ENCODE measurements around the gene GDPD2.

GDPD2 gene

GRCh38 chrX:70456256-70456655 lies 33.1 kb downstream of the GDPD2 start:
- TF ChIP-seq POLR2AphosphoS5 (IDR thresholded peaks at IDR 0.05; ENCODE audit: low read depth, low read length) (no peak), FOXP2 (optimal IDR thresholded peaks at IDR 0.05; ENCODE audit: borderline replicate concordance, extremely low read depth, extremely low read length, insufficient read depth) (no peak), TAF1 (IDR thresholded peaks at IDR 0.05; ENCODE audit: borderline replicate concordance, insufficient read depth, low read length) (no peak)
- TF ChIP-seq, protein P1, sequence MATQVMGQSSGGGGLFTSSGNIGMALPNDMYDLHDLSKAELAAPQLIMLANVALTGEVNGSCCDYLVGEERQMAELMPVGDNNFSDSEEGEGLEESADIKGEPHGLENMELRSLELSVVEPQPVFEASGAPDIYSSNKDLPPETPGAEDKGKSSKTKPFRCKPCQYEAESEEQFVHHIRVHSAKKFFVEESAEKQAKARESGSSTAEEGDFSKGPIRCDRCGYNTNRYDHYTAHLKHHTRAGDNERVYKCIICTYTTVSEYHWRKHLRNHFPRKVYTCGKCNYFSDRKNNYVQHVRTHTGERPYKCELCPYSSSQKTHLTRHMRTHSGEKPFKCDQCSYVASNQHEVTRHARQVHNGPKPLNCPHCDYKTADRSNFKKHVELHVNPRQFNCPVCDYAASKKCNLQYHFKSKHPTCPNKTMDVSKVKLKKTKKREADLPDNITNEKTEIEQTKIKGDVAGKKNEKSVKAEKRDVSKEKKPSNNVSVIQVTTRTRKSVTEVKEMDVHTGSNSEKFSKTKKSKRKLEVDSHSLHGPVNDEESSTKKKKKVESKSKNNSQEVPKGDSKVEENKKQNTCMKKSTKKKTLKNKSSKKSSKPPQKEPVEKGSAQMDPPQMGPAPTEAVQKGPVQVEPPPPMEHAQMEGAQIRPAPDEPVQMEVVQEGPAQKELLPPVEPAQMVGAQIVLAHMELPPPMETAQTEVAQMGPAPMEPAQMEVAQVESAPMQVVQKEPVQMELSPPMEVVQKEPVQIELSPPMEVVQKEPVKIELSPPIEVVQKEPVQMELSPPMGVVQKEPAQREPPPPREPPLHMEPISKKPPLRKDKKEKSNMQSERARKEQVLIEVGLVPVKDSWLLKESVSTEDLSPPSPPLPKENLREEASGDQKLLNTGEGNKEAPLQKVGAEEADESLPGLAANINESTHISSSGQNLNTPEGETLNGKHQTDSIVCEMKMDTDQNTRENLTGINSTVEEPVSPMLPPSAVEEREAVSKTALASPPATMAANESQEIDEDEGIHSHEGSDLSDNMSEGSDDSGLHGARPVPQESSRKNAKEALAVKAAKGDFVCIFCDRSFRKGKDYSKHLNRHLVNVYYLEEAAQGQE (IDR thresholded peaks at IDR 0.05; ENCODE audit: insufficient read depth in 1 of 2, low read depth in 2 of 2, low read length in 2 of 2), result no peak

- no peak for TF ChIP-seq POLR2AphosphoS5 (IDR thresholded peaks at IDR 0.05; ENCODE audit: low read depth, low read length)
- no peak for TF ChIP-seq TAF1 (IDR thresholded peaks at IDR 0.05; ENCODE audit: borderline replicate concordance, insufficient read depth, low read length)
- no peak for TF ChIP-seq SIN3A (IDR thresholded peaks at IDR 0.05; ENCODE audit: borderline replicate concordance, insufficient read depth, low read length)
- TF ChIP-seq FOXP2 (optimal IDR thresholded peaks at IDR 0.05; ENCODE audit: borderline replicate concordance, extremely low read depth, extremely low read length, insufficient read depth), result no peak
- TF ChIP-seq, protein P1 (IDR thresholded peaks at IDR 0.05; ENCODE audit: insufficient read depth in 1 of 2, low read depth in 2 of 2, low read length in 2 of 2), result no peak
These were observed 37.9 kb downstream of the GDPD2 start for GRCh38 chrX:70461026-70461425.

DNA sequence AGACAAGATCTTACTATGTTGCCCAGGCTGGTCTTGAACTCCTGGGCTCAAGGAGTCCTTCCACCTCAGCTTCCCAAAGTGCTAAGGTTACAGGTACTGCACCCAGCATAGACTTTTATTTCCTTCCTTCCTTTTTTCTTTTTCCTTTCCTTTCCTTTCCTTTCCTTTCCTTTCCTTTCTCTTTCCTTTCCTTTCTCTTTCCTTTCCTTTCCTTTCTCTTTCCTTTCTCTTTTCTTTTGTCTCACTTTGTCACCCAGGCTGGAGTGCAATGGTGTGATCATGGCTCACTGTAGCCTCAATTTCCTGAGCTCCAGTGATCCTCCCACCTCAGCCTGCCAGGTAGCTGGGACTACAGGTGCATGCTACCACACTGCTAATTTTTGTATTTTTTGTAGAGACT lies 40.9 kb downstream of the GDPD2 start:
- TF ChIP-seq SIN3A (IDR thresholded peaks at IDR 0.05; ENCODE audit: borderline replicate concordance, insufficient read depth, low read length) (no peak), TAF1 (IDR thresholded peaks at IDR 0.05; ENCODE audit: borderline replicate concordance, insufficient read depth, low read length) (no peak), POLR2AphosphoS5 (IDR thresholded peaks at IDR 0.05; ENCODE audit: low read depth, low read length) (no peak), FOXP2 (optimal IDR thresholded peaks at IDR 0.05; ENCODE audit: borderline replicate concordance, extremely low read depth, extremely low read length, insufficient read depth) (no peak)
- TF ChIP-seq, protein P1 (IDR thresholded peaks at IDR 0.05; ENCODE audit: insufficient read depth in 1 of 2, low read depth in 2 of 2, low read length in 2 of 2), result no peak

GRCh38 chrX:70466968-70467367 lies 43.9 kb downstream of the GDPD2 start:
- TF ChIP-seq FOXP2 (optimal IDR thresholded peaks at IDR 0.05; ENCODE audit: borderline replicate concordance, extremely low read depth, extremely low read length, insufficient read depth) (no peak), TAF1 (IDR thresholded peaks at IDR 0.05; ENCODE audit: borderline replicate concordance, insufficient read depth, low read length) (no peak), SIN3A (IDR thresholded peaks at IDR 0.05; ENCODE audit: borderline replicate concordance, insufficient read depth, low read length) (no peak), POLR2AphosphoS5 (IDR thresholded peaks at IDR 0.05; ENCODE audit: low read depth, low read length) (no peak)
- TF ChIP-seq, protein P1 (IDR thresholded peaks at IDR 0.05; ENCODE audit: insufficient read depth in 1 of 2, low read depth in 2 of 2, low read length in 2 of 2), result no peak

GRCh38 chrX:70468709-70469108 lies 45.6 kb downstream of the GDPD2 start:
- no peak for TF ChIP-seq FOXP2 (optimal IDR thresholded peaks at IDR 0.05; ENCODE audit: borderline replicate concordance, extremely low read depth, extremely low read length, insufficient read depth)
- no peak for TF ChIP-seq POLR2AphosphoS5 (IDR thresholded peaks at IDR 0.05; ENCODE audit: low read depth, low read length)
- no peak for TF ChIP-seq SIN3A (IDR thresholded peaks at IDR 0.05; ENCODE audit: borderline replicate concordance, insufficient read depth, low read length)
- TF ChIP-seq TAF1 (IDR thresholded peaks at IDR 0.05; ENCODE audit: borderline replicate concordance, insufficient read depth, low read length), result no peak
- TF ChIP-seq, protein P1 (IDR thresholded peaks at IDR 0.05; ENCODE audit: insufficient read depth in 1 of 2, low read depth in 2 of 2, low read length in 2 of 2), result no peak

Data from PFSK-1 (cell line).